Measurements from ENCODE around the gene GLT6D1. TPM values are rescaled to one million over a fixed set of nuclear protein-coding genes. Genes with fewer than 3 reads are reported as not detected.
A peak's percentile ranks its signal among the peaks of the same experiment; 100 is the strongest.
"Not testable (repeated sequence)": the region's sequence is repeated elsewhere in the genome, so short reads cannot be mapped to it uniquely, and the experiment has no call there.

GLT6D1 gene
- total RNA-seq, 2 donors from 2014 or later: not detected

DNA sequence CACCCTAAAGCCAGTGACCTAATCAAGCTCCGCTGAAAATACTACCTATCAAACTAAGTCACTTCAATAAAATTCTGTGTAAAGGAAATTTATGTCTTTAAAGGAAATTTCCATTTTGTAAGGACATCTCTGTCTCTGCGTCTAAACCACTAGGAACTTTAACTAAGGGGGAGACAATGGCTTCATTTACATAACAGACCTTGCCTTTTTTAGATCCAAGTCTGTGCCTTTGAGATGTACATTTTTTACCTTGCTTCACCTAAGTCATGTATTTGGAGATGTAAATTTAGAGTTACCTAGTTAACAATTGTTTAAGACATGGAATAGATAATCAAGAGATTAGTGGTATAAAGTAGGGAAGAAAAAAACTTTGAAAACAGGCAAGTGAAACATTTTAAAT, 10.2 kb upstream of the GLT6D1 start:
- no peak for ATAC-seq
- Mint-ChIP-seq H3K27ac (no peak overlapping the region), H3K9me3 (peaks cover 31 to 41% of the 10 kb centered on the region in 2 donors), H3K36me3 (peaks cover 24 to 28% of the 10 kb centered on the region in 2 donors)
- DNase-seq (ENCODE audit: low spot score in 2 of 2): no peak

DNA sequence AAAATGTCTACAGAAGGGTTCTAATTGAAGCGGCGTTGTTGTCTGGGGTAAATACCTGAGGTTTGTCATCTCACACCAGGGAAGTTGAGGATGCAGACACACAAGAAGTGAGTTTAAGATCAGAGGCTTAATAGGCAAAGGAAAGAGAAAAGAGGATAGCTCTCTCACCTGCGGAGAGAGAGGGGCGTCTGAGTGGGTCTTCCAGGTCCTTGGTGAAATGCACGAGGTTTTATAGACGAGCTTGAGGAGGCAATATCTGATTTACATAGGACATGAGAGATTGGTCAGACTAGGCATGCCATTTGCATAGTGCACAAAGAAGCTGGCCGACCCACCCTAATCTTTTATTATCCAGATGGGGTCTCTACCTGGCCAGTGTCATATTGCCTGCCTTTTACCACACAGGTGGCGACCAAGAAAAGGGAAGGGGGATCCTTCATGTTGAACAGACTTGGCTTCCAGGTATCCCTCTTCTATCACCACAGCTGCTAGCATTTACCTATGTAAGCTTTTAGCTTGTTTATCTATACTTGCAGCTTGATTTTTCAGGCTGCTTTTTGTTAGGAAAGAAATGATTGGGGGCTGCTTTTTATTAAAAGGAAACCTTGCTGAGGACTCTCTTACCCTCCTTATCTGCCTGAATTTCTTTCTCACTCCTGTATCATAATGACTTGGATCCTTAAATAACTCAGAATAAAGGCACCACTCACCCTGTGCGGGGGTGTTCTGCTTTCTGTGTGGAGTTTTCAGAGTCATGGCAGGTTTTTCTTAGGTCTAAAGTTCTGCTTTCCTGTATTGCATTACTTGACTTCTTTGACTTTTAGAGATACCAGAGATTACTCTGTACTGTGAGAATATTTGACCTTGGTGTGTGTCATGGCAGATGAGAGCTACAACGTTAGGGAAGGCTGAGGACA, 9.4 kb upstream of the GLT6D1 start:
- peaks cover 36 to 46% of the 10 kb centered on the region in 2 donors for H3K9me3 Mint-ChIP-seq
- H3K27ac Mint-ChIP-seq: no peak overlapping the region
- DNase-seq (ENCODE audit: low spot score in 2 of 2) (no peak), ATAC-seq (no peak)
- peaks cover 29 to 30% of the 10 kb centered on the region in 2 donors for H3K36me3 Mint-ChIP-seq

DNA sequence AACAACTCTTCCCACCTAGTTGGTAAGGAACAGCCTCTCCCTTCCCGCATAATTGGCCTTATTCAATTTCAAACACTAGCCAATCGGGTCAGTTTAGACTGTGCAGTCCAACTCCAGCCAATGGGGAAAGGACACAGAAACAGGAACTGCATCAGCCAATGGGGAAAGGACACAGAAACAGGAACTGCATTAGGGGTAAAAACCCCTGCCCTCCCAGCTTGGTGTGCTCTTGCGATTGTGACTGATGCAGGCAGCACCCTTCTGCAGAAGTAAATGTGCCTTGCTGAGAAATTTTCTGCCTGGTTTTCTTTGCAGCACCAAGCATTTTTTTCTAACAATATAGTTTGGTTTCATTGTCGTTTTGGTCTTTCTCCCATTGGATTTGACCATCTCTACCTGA, 8.5 kb upstream of the GLT6D1 start:
- H3K27ac Mint-ChIP-seq: no peak overlapping the region
- peaks cover 43 to 54% of the 10 kb centered on the region in 2 donors for H3K9me3 Mint-ChIP-seq
- ATAC-seq (no peak), DNase-seq (ENCODE audit: low spot score in 2 of 2) (no peak)
- peaks cover 35 to 36% of the 10 kb centered on the region in 2 donors for H3K36me3 Mint-ChIP-seq

DNA sequence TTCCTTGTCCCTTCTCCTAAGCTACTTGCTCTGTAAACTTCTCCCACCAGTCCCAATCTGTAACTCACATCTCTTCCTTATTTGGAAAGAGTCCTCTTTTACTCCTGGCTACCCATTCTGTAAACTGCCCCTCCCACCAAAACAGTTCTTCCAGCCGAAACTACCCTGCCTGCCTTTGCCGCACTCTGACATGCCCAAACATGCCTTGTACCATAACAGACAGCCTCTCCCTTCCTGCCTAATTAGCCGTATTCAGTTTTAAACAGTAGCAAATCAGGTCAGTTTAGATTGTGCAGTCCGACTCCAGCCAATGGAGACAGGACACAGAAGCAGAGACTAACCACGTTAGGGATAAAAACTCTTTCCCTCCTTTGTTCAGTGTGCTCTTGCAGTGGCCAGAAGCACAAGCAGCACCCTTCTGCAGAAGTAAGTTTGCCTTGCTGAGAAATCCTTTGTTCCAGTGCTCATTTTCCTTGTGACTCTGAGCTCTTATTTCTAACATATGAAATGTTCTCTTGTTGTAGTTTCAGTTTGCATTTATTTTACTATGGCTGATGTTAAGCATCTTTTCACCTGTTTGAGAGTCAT, 5.4 kb upstream of the GLT6D1 start:
- peaks cover 41 to 52% of the 10 kb centered on the region in 2 donors for H3K9me3 Mint-ChIP-seq
- no peak for ATAC-seq
- peak overlapping the region; percentile 29 to 35 for H3K27ac Mint-ChIP-seq

DNA sequence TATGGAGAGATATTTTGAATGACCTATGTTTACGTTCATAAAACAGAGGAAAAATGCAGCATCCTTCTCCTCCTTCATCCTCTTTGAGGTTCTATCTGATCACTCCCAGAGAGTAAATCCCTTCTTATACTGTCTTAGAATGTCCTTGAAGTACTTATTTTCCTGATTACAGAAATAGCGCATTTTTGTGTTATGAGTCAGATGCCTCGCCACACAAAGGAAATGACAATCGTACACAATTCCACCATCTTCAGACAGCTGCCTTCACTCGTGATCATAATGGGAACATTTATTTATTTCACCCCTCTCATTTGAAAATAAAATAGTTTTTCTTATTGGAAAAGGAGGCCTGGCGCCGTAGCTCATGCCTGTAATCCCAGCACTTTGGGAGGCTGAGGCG, 2.4 kb upstream of the GLT6D1 start:
- DNase-seq (ENCODE audit: low spot score in 2 of 2) (no peak), ATAC-seq (no peak)
- Mint-ChIP-seq H3K36me3 (peaks cover 19 to 24% of the 10 kb centered on the region in 2 donors), H3K9me3 (peaks cover 28 to 29% of the 10 kb centered on the region in 2 donors), H3K27ac (no peak overlapping the region)

More for the DNA sequence above, 5.4 kb upstream of the GLT6D1 start:
- DNase-seq (ENCODE audit: low spot score in 2 of 2): no peak
- H3K36me3 Mint-ChIP-seq: peaks cover 29 to 36% of the 10 kb centered on the region in 2 donors

DNA sequence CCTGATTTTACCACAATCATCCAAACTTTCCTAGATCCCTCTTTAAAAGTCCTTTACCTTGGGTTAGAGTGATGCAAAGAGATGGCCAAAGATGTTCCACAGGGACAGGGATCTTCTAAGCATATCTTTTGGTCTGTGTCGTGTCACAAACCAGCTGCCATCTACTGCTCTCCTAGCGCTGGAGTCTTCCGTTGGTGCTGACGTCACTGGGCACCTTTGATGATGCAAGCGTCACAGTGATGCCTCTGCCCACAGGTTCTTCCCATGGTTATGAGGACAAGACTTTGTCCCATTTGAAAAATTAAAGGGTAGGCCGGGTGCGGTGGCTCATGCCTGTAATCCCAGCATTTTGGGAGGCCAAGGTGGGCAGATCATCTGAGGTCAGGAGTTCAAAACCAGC, 1.7 kb upstream of the GLT6D1 start:
- no peak for ATAC-seq
- H3K27ac Mint-ChIP-seq: no peak overlapping the region
- no peak for DNase-seq (ENCODE audit: low spot score in 2 of 2)
- H3K36me3 Mint-ChIP-seq: peaks cover 17 to 23% of the 10 kb centered on the region in 2 donors
- peaks cover 28% of the 10 kb centered on the region in 2 donors for H3K9me3 Mint-ChIP-seq

DNA sequence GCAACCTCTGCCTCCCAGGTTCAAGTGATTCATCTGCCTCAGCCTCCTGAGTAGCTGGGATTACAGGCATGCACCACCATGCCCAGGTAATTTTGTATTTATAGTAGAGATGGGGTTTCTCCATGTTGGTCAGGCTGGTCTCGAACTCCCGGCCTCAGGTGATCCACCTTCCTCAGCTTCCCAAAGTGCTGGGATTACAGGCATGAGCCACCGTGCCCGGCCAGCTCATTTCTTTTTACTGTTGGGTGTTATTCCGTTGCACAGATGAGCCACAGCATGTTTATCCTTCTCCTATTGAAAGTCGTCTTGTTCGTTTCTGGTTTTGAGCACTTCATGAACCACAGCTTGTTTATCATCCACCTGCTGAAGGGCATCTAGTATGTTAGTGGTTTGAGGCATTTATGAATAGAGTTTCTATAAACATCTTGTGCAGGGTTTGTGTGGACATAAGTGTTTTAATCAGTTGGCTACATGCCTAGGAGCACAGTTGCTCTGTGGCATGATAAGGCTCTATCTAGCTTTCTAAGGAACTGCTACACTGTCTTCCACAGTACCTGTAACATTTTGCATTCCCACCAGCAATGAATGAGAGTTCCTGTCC, 2.3 kb downstream of the GLT6D1 start:
- not testable (repeated sequence) for H3K9me3 Mint-ChIP-seq; ATAC-seq; H3K27ac Mint-ChIP-seq; H3K36me3 Mint-ChIP-seq; DNase-seq (ENCODE audit: low spot score in 2 of 2)

DNA sequence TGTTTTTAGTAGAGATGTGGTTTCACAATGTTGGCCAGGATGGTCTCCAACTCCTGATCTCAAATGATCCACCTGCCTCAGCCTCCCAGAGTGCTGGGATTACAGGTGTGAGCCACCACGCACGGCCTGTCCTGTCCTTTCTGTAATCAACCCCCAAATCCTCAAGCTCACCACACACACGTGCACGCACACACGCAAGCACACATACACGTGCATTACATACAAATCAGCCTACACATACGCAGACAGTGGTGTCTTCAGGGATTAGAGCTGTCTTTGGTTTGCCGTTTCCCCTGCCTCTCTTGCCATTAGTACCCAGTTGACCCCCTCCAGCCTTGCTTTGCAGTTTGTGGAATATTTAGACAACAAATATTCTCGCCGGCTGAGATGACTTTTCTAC, 6.5 kb downstream of the GLT6D1 start:
- peaks cover 1 to 6% of the 10 kb centered on the region in 2 donors for H3K9me3 Mint-ChIP-seq
- no peak overlapping the region for H3K27ac Mint-ChIP-seq
- ATAC-seq: no peak
- no peak for DNase-seq (ENCODE audit: low spot score in 2 of 2)
- H3K36me3 Mint-ChIP-seq: no peaks in the 10 kb centered on the region

DNA sequence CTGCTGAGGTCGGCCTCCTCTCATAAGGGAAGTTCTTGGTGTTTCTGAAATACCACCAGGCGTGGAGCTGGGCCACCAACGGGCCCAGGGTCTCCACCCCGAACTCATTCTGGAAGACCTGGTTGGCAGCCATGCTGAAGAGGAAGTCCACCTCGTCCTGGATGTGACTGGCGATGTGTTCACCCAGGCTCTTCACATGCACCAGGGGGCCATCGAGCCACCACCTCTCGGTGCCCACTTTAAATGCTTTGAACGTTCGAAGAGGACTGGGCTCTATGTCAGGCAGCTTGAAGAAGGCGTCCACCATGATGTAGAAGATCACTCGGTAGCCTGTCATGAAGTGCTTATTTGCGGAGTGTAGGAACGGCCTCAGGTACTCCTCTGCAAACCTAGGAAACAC, 15.1 kb downstream of the GLT6D1 start:
- Mint-ChIP-seq H3K27ac (no peak overlapping the region), H3K36me3 (peaks cover 0 to 6% of the 10 kb centered on the region in 2 donors), H3K9me3 (peaks cover 11% of the 10 kb centered on the region in 2 donors)
- ATAC-seq (no peak), DNase-seq (ENCODE audit: low spot score in 2 of 2) (no peak)

DNA sequence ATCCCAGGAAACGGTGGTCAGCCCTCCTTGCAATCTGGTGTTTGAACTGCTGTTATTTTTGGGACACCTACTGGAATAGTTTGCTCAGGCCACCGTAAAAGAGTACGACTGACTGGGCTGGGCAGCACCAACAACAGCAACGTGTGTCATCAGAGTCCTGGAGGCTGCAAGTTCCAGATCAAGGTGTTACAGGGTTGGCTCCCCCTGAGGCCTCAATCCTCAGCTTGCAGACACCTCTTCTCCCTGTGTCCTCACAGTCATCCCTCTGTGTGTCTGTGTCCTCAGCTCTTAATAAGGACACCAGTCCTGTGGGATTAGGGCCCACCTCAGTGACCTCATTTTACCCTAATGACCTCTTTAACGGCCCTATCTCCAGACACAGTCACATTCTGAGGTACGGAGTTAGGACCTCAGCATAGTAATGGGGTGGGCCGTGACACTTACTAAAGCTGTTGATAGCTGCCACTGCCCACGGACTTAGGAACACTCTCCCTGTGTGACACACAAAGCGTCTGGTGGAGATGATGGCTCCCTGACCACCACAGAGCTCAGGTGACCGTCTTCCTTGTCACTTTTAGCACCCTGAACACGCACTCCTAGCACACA, 16.8 kb downstream of the GLT6D1 start:
- Mint-ChIP-seq H3K9me3 (peaks cover 5 to 8% of the 10 kb centered on the region in 2 donors), H3K36me3 (peaks cover 0 to 6% of the 10 kb centered on the region in 2 donors), H3K27ac (no peak overlapping the region)
- ATAC-seq (no peak), DNase-seq (ENCODE audit: low spot score in 2 of 2) (no peak)

DNA sequence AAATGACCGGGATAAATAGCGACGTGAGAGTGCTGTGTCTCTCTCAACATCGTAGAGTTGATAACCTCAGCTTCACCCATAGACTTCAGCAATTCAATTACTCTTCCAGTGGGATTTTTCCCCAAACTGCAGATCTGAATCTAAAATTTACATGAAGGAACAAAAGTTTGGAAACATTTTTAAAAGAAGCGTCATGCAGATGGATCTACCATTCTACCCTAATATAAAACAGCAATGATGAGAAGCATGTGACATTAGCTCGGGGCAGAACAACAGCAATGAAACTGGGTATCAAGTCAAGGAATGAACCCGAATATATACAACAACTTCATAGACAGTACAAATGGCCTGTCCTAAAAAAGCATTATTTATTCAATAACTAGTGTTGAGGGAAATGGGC, 18.8 kb downstream of the GLT6D1 start:
- H3K36me3 Mint-ChIP-seq: no peaks in the 10 kb centered on the region

DNA sequence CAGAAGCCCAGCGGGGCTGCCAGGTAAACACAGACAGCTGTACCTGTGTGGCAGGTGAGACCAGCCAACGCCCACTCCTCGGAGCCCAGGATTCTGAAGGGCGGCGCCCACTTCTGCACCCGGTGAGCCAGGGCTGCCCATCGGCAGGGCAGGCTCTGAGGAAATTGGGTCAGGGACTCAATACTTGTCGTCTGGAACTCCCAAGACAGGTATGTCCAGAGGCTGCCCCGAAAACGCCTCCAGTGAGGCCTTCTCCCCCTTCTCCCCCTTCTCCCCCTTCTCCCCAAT, 19.8 kb downstream of the GLT6D1 start:
- DNase-seq (ENCODE audit: low spot score in 2 of 2): no peak
- H3K9me3 Mint-ChIP-seq: no peaks in the 10 kb centered on the region
- H3K27ac Mint-ChIP-seq: no peak overlapping the region
- no peaks in the 10 kb centered on the region for H3K36me3 Mint-ChIP-seq
- no peak for ATAC-seq

More for the DNA sequence above, 18.8 kb downstream of the GLT6D1 start:
- DNase-seq (ENCODE audit: low spot score in 2 of 2) (no peak), ATAC-seq (no peak)
- no peak overlapping the region for H3K27ac Mint-ChIP-seq
- H3K9me3 Mint-ChIP-seq: no peaks in the 10 kb centered on the region

DNA sequence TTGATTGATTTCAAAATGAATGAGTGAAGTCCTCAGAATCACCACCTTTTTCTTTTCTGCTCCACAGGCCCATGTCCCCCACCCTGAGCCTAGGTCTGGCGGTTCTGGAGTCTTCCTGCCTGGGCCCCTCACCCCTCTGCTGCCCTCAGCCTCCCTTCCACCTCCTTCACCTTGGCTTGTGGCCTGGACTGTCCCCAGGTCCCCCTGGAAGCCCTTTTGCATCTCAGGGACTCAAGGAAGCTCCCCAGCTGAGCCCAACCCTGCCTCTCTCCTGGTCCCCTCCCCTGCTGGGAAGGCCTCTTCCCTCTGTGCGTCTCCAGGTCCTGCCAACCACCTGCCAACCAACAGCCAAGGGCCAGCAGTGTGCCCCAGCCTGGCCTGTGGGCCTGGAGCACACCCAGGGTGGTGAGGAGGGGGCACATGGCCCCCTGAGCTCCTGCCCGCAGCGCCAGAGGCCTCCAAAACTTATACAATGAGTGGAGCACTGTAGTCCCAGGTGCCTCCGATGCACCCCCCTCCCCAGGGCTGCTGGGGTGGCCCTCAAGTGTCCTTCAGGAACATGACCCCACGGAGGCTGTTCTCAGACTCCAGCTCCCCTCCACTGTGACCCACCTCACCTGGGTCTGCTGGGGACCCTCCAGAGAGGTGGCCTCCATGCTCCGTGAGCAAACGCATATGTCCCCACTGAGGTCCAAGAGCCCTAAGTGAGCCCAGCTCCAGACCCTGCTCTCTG, 20.3 kb downstream of the GLT6D1 start:
- Mint-ChIP-seq H3K9me3 (no peaks in the 10 kb centered on the region), H3K27ac (no peak overlapping the region), H3K36me3 (no peaks in the 10 kb centered on the region)
- no peak for ATAC-seq
- no peak for DNase-seq (ENCODE audit: low spot score in 2 of 2)

DNA sequence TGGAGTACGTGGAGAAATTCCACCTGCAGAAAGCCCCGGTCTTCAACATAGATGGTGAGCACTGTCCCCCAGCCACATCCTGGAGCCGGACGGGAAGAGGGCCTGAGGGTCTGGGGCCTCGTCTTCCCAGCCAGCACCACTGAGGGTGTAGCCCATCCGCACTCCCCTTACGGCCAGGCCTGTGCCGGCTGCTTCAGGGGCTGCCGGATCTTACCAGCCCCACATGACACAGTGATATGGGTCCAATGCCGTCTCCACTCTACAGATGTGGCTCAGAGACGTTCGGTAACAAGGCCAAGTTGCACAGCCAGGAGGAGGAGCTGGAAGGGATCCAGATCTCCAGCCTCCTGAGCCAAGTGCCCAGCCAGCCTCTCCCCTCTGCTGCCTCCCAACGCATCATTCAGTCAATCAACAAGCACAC, 21.3 kb downstream of the GLT6D1 start:
- no peak for ATAC-seq
- Mint-ChIP-seq H3K9me3 (no peaks in the 10 kb centered on the region), H3K36me3 (no peaks in the 10 kb centered on the region), H3K27ac (no peak overlapping the region)
- DNase-seq (ENCODE audit: low spot score in 2 of 2): no peak

DNA sequence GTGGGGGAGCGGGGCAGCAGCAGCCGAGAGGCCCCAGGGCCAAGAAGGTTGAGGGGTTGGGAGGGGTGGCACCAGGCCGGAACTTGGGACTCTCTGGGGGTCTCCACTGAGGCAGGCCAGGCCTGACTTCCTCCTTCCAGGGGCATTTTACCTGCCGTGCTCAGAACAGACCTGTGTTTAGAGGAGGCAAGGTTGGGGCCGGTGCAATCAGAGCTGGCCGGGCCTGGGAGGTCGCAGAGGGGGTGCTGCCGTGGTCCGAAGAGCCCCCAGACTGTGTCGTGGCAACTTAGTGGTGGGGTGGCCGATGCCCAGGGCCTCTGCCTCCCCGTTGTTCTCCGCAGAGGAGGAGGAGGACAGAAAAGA, 21.8 kb downstream of the GLT6D1 start:
- Mint-ChIP-seq H3K9me3 (no peaks in the 10 kb centered on the region), H3K27ac (no peak overlapping the region), H3K36me3 (no peaks in the 10 kb centered on the region)
- no peak for ATAC-seq
- DNase-seq (ENCODE audit: low spot score in 2 of 2): no peak

DNA sequence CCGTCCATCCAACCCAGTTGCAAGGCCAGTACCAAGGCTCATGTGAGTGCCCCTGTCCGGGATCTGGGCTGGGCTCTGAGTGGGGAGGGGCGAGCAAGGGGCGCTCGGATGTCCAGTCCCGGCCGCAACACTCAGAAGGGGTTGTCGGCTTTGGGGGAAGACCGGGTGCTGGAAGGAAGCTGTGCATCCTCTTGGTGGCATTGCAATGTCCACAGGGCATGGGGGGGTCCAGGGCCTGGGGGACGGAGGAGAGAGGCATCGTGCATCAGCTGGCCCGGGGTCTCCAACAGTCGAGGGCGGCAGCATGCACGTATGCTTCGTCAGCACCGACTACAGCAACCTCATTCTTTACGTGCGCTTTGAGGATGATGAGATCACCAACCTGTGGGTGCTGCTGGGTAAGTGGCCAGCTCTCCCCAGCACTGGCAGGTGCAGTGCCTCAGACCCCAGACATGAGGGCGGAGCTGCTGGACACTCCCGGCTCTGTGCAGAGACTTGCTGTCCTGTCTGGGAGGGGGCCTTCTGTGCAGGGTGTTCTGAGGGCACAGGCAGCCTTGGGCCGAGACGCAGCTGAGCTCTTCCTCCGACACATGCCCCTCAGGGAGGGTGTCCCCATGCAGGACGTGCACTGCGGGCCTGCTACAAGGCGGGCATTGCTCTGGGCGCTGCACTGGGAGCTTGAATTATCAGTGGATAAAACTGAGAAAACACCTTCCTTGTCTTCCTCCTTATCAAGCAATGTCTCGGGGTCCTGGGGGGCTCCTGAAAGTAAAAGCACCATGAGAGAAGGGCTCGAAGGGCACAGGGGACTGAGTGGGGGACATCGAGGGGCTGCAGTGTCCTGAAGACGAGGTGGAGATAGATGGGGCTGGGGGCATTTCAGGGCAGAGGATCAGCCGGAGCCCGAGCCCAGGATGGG, 22.5 kb downstream of the GLT6D1 start:
- Mint-ChIP-seq H3K36me3 (no peaks in the 10 kb centered on the region), H3K9me3 (no peaks in the 10 kb centered on the region), H3K27ac (no peak overlapping the region)
- no peak for DNase-seq (ENCODE audit: low spot score in 2 of 2)
- ATAC-seq: no peak

All from activated naive CD4-positive, alpha-beta T cell treated with anti-CD3 and anti-CD28 coated beads, Interleukin-2, amount 50 U/mL, for 72 hours (primary cell).